Heart left ventricle (tissue), 16 donors: Measurements from ENCODE around the gene MEOX2. TPM values are rescaled to one million over a fixed set of nuclear protein-coding genes. Genes with fewer than 3 reads are reported as not detected.

ENCODE experiments used
- ATAC-seq, 4 donors: fragments of 200-7000 bp; cut with Tn5 transposase; one replicate each; pipeline ENCODE4 v1.9.1; 2020 to 2022; ENCODE audit warnings: moderate library complexity in 4 of 4, mild to moderate bottlenecking in 3 of 4, moderate number of reproducible peaks in 1 of 4
- DNase-seq, 5 donors: peaks; one replicate each; pipeline ENCODE4 v3.0.0-alpha.2; 2020
- H3K27ac ChIP-seq, 12 donors: fragments of 200-600 bp; sonication (generic) in 4 of 12; one replicate each; pipeline versions ENCODE4 v1.5.0 to v1.8.0; 2016 to 2022; ENCODE audit warnings: mild to moderate bottlenecking in 2 of 12
- H3K27me3 ChIP-seq, 9 donors: fragments of 200-600 bp; sonication (generic) in 2 of 9; one replicate each; pipeline versions ENCODE4 v1.5.1 to v1.8.0; 2016 to 2022; ENCODE audit warnings: mild to moderate bottlenecking in 3 of 9
- H3K36me3 ChIP-seq, 9 donors: fragments of 200-600 bp; sonication (generic) in 2 of 9; one replicate each; pipeline versions ENCODE4 v1.5.0 to v1.8.0; 2018 to 2022; ENCODE audit warnings: mild to moderate bottlenecking in 2 of 9
- H3K4me1 ChIP-seq, 12 donors: fragments of 200-600 bp; sonication (generic) in 4 of 12; one replicate each; pipeline versions ENCODE4 v1.5.0 to v1.8.0; 2016 to 2022; ENCODE audit warnings: mild to moderate bottlenecking in 3 of 12
- H3K4me3 ChIP-seq, 12 donors: fragments of 200-600 bp; sonication (generic) in 4 of 12; one replicate each; pipeline versions ENCODE4 v1.5.0 to v1.8.0; 2017 to 2022; ENCODE audit warnings: mild to moderate bottlenecking in 9 of 12, moderate library complexity in 4 of 12
- H3K9me3 ChIP-seq, 12 donors: fragments of 200-600 bp; sonication (generic) in 4 of 12; one replicate each; pipeline versions ENCODE4 v1.5.0 to v1.8.0; 2016 to 2022; ENCODE audit warnings: mild to moderate bottlenecking in 1 of 12
- CTCF ChIP-seq, 12 donors: fragments of 200-600 bp; sonication (generic) in 4 of 12; IDR thresholded peaks; one replicate each; pipeline versions ENCODE4 v1.5.0 to v1.8.0; 2018 to 2022; ENCODE audit warnings: antibody characterized with exemption in 12 of 12, mild to moderate bottlenecking in 5 of 12
- POLR2A ChIP-seq, 2 donors: fragments of 450-650 bp; IDR thresholded peaks; one replicate each; pipeline ENCODE4 v1.6.1; 2017; ENCODE audit warnings: antibody characterized with exemption in 2 of 2, mild to moderate bottlenecking in 2 of 2, moderate library complexity in 2 of 2
- WGBS, 4 donors: extraction: QIAGEN DNeasy Blood & Tissue Kit in 2 of 4; methylation state at CpG; one replicate each; pipeline versions ENCODE4 v1.1.5 to v1.1.7; 2013 to 2018; 5-methylcytosine and 5-hydroxymethylcytosine counted together
- intact Hi-C, 10 donors: fragments of 100-400 bp; cut with DNase I; formaldehyde crosslinking; loops; one replicate each; pipeline versions ENCODE4 v1.11.1 to v1.14.2; 2022
- polyA plus RNA-seq, 2 donors: library from polyadenylated mRNA; stranded (reverse); fragments of 200-250 nt; gene quantifications; one replicate each; pipeline ENCODE4 v1.2.3, GENCODE V29; 2013
- total RNA-seq, 9 donors: library from RNA; depleted of rRNA in 2 of 9; stranded (reverse); fragments of >200 nt in 2 of 9; fragmentation: NEBNext Ultra II Directional in 3 of 9; extraction: Animal tissue kit (Norgen Biotek cat#: 25700) in 3 of 9; gene quantifications; one replicate each; pipeline versions ENCODE4 v1.1.0 to v1.2.4, GENCODE V29; 2016 to 2023
- donor health status: ischemic (EF 13 %, LVEDD 7.1; RV severe dilation, severe dysfunction).
- donor health status: healthy with polysubstance abuse.
- donor health status: DM: no; HTN: yes; CAD: no.
- donor health status: DM: no; HTN: no; CAD: no.
- donor health status: ischemic (EF 25% LVEDD 6.9; RV normal size, moderate dysfunction).
- donor health status: ischemic (EF 25% LVEDD 5.7; RV mildly dilated, moderate dysfunction).
- donor health status: healthy.
- donor health status: DM: yes; HTN: yes; CAD: no.
- donor health status: ischemic (EF 35%, LVEDD 5.7; RV mildly dilated, moderate dysfunction).
- donor health status: nonischemic (EF 11% LVEDD 7.7; RV severe dilation, severe dysfunction).
- donor health status: DM: yes; HTN: yes; CAD: no.
- donor health status: PGD.
- donor health status: ischemic (EF 29% LVEDD 5.4; RV normal size, mild dysfunction).
- donor health status: nonischemic (EF 23%, LVEDD 6.1; RV moderate dilation, normal function).

The MEOX2 gene
- total and polyA plus RNA-seq, 11 donors, result 5.0 to 17.1 (median 10.5) TPM

- Histone ChIP-seq H3K36me3 (no peaks in the 10 kb centered on the region), H3K9me3 (no peaks in the 10 kb centered on the region), H3K4me3 (peak overlapping the region; percentile 45 to 80 (median 72)), H3K27ac (peak overlapping the region; percentile 85 to 95 (median 90)), H3K27me3 (peaks cover 0 to 25% (median 0%) of the 10 kb centered on the region in 9 donors), H3K4me1 (peaks cover 0 to 15% (median under 1%) of the 10 kb centered on the region in 12 donors)
- intact Hi-C loops, result loop anchor here in 8 of 10 donors (2.0 to 10.0 kb wide), 7 partner anchors 91 to 961 kb away; partner anchors contain the start of genes AGMO (in 1 of the 8), ANKMY2 (in 1 of the 8) and BZW2 (in 1 of the 8)
- ATAC-seq (no peak), DNase-seq (no peak)
- 37 to 51% (median 44%) methylated on average over 8 of the region's 8 CpGs for WGBS, 4 donors
- TF ChIP-seq CTCF (IDR thresholded peaks at IDR 0.05) (no peak), POLR2A (IDR thresholded peaks at IDR 0.05) (no peak)
Observed at GRCh38 chr7:15684111-15684800, 2.2 kb downstream of the MEOX2 start.

GRCh38 chr7:15682751-15683245, 3.7 kb downstream of the MEOX2 start:
- Histone ChIP-seq H3K4me1 (peaks cover 0 to 15% (median 4%) of the 10 kb centered on the region in 12 donors), H3K27ac (peak overlapping the region in 10 of 12 donors; percentile 2 to 94 (median 89)), H3K9me3 (no peaks in the 10 kb centered on the region), H3K4me3 (peak overlapping the region; percentile 18 to 80 (median 72)), H3K36me3 (no peaks in the 10 kb centered on the region), H3K27me3 (peaks cover 0 to 20% (median 0%) of the 10 kb centered on the region in 9 donors)
- WGBS, 4 donors, result 44 to 62% (median 50%) methylated on average over 5 of the region's 5 CpGs
- intact Hi-C loops, result loop anchor here in 8 of 10 donors (2.0 to 10.0 kb wide), 7 partner anchors 92 to 962 kb away; partner anchors contain the start of genes AGMO (in 1 of the 8), ANKMY2 (in 1 of the 8) and BZW2 (in 1 of the 8)
- no peak for TF ChIP-seq POLR2A (IDR thresholded peaks at IDR 0.05)
- TF ChIP-seq CTCF (IDR thresholded peaks at IDR 0.05), result no peak
- DNase-seq (no peak), ATAC-seq (no peak)

- Histone ChIP-seq H3K27me3 (peaks cover 0 to 19% (median 0%) of the 10 kb centered on the region in 9 donors), H3K4me1 (peaks cover 0 to 15% (median 4%) of the 10 kb centered on the region in 12 donors), H3K27ac (peak overlapping the region in 8 of 12 donors; percentile 4 to 94 (median 89)), H3K36me3 (peaks cover 0 to 2% (median 0%) of the 10 kb centered on the region in 9 donors), H3K9me3 (no peaks in the 10 kb centered on the region), H3K4me3 (peak overlapping the region in 11 of 12 donors; percentile 66 to 80 (median 72))
- DNase-seq (no peak), ATAC-seq (no peak)
- TF ChIP-seq CTCF (IDR thresholded peaks at IDR 0.05) (no peak), POLR2A (IDR thresholded peaks at IDR 0.05) (no peak)
- intact Hi-C loops, result loop anchor here in 8 of 10 donors (2.0 to 10.0 kb wide), 7 partner anchors 93 to 963 kb away; partner anchors contain the start of genes AGMO (in 1 of the 8), ANKMY2 (in 1 of the 8) and BZW2 (in 1 of the 8)
Observed at GRCh38 chr7:15682111-15682510, 4.4 kb downstream of the MEOX2 start.

- Histone ChIP-seq H3K27ac (peak overlapping the region in 7 of 12 donors; percentile 4 to 94 (median 89)), H3K9me3 (no peaks in the 10 kb centered on the region), H3K4me3 (peak overlapping the region in 11 of 12 donors; percentile 3 to 80 (median 72)), H3K36me3 (peaks cover 0 to 2% (median 0%) of the 10 kb centered on the region in 9 donors), H3K4me1 (peaks cover 0 to 14% (median 4%) of the 10 kb centered on the region in 12 donors), H3K27me3 (peaks cover 0 to 15% (median 0%) of the 10 kb centered on the region in 9 donors)
- TF ChIP-seq POLR2A (IDR thresholded peaks at IDR 0.05) (no peak), CTCF (IDR thresholded peaks at IDR 0.05) (no peak)
- WGBS, 4 donors, result 57 to 68% (median 63%) methylated on average over 2 of the region's 2 CpGs
- DNase-seq, result no peak
- intact Hi-C loops, result loop anchor here in 8 of 10 donors (2.0 to 10.0 kb wide), 7 partner anchors 93 to 963 kb away; partner anchors contain the start of genes AGMO (in 1 of the 8), ANKMY2 (in 1 of the 8) and BZW2 (in 1 of the 8)
- ATAC-seq, result no peak
Observed at GRCh38 chr7:15681631-15682030, 4.9 kb downstream of the MEOX2 start.
